HEK293 (cell line): ENCODE results near the gene NIF3L1.

Experiments
- CTCF ChIA-PET: fragments of 350-600 bp; formaldehyde crosslinking; extraction: SDS; loops from one replicate; lab custom pipeline; 2021; ENCODE audit warnings: antibody characterized with exemption; lab: Yijun Ruan, JAX
- POLR2A ChIA-PET: fragments of 300-600 bp; formaldehyde crosslinking; extraction: SDS; loops from one replicate; lab custom pipeline; 2020; ENCODE audit warnings: antibody characterized with exemption, inconsistent platforms; lab: Yijun Ruan, JAX
- H3K27ac ChIP-seq: fragments of 200-500 bp; sonication (Bioruptor generic); 2 replicates; pipeline ENCODE4 v1.5.1; 2014; ENCODE audit warnings: low read depth, low read length, control low read depth, inconsistent platforms; ENCODE audit errors: extremely low read depth
- H3K36me3 ChIP-seq, 2 experiments: fragments of 200-500 bp in 1 of 2; sonication (Bioruptor generic) in 1 of 2; 1 replicate in 1 of 2; 2 replicates in 1 of 2; pipeline ENCODE4 v1.5.1; 2014 to 2017; ENCODE audit warnings: inconsistent platforms in 2 of 2, low read length in 2 of 2; ENCODE audit not compliant: control insufficient read depth in 2 of 2, insufficient read depth in 1 of 2
- H3K4me1 ChIP-seq: fragments of 200-500 bp; sonication (Bioruptor generic); 2 replicates; pipeline ENCODE4 v1.5.1; 2014; ENCODE audit warnings: mild to moderate bottlenecking, low read length, inconsistent platforms; ENCODE audit not compliant: control insufficient read depth, insufficient read depth
- H3K4me3 ChIP-seq: 2 replicates; pipeline ENCODE4 v1.5.1; 2011; ENCODE audit warnings: low read depth, mild to moderate bottlenecking, control low read depth, low read length, moderate library complexity
- H3K9me3 ChIP-seq: fragments of 200-500 bp; sonication (Bioruptor generic); 2 replicates; pipeline ENCODE4 v1.5.1; 2014; ENCODE audit warnings: low read depth, low read length, inconsistent platforms; ENCODE audit not compliant: control insufficient read depth, insufficient read depth
- FEZF1 ChIP-seq: fragments of 450-650 bp; formaldehyde crosslinking; IDR thresholded peaks from 2 replicates; pipeline ENCODE4 v1.5.1; 2016; ENCODE audit warnings: missing biosample characterization, missing genetic modification characterization
- GFI1B ChIP-seq: fragments of 450-650 bp; formaldehyde crosslinking; IDR thresholded peaks from 2 replicates; pipeline ENCODE4 v1.5.1; 2016; ENCODE audit warnings: missing biosample characterization, missing genetic modification characterization
- IKZF3 ChIP-seq: fragments of 450-650 bp; IDR thresholded peaks from 2 replicates; pipeline ENCODE4 v1.5.0; 2018; ENCODE audit warnings: missing biosample characterization, mild to moderate bottlenecking, missing genetic modification characterization, moderate library complexity
- KLF1 ChIP-seq: fragments of 450-650 bp; formaldehyde crosslinking; IDR thresholded peaks from 2 replicates; pipeline ENCODE4 v1.5.1; 2016; ENCODE audit warnings: missing biosample characterization, missing genetic modification characterization
- KLF8 ChIP-seq: fragments of 450-650 bp; formaldehyde crosslinking; IDR thresholded peaks from 2 replicates; pipeline ENCODE4 v1.5.1; 2016; ENCODE audit warnings: missing biosample characterization, missing genetic modification characterization
- OVOL3 ChIP-seq: fragments of 450-650 bp; formaldehyde crosslinking; IDR thresholded peaks from 2 replicates; pipeline ENCODE4 v1.5.1; 2016; ENCODE audit warnings: missing biosample characterization, missing genetic modification characterization
- ZBTB17 ChIP-seq: fragments of 450-650 bp; formaldehyde crosslinking; IDR thresholded peaks from 2 replicates; pipeline ENCODE4 v1.5.1; 2016; ENCODE audit warnings: missing biosample characterization, missing genetic modification characterization
- ZBTB20 ChIP-seq: fragments of 450-650 bp; formaldehyde crosslinking; IDR thresholded peaks from 2 replicates; pipeline ENCODE4 v1.5.1; 2016; ENCODE audit warnings: missing biosample characterization, missing genetic modification characterization
- ZBTB21 ChIP-seq: fragments of 450-650 bp; formaldehyde crosslinking; IDR thresholded peaks from 2 replicates; pipeline ENCODE4 v1.5.1; 2017; ENCODE audit warnings: missing biosample characterization, missing genetic modification characterization
- ZNF121 ChIP-seq: fragments of 450-650 bp; formaldehyde crosslinking; IDR thresholded peaks from 2 replicates; pipeline ENCODE4 v1.5.1; 2016; ENCODE audit warnings: missing biosample characterization, missing genetic modification characterization
- ZNF175 ChIP-seq: fragments of 450-650 bp; formaldehyde crosslinking; IDR thresholded peaks from 2 replicates; pipeline ENCODE4 v1.5.1; 2016; ENCODE audit warnings: missing biosample characterization, missing genetic modification characterization
- ZNF19 ChIP-seq: fragments of 450-650 bp; formaldehyde crosslinking; IDR thresholded peaks from 2 replicates; pipeline ENCODE4; 2016; ENCODE audit warnings: missing biosample characterization, missing genetic modification characterization, low read depth
- ZNF24 ChIP-seq: fragments of 450-650 bp; formaldehyde crosslinking; IDR thresholded peaks from 2 replicates; pipeline ENCODE4 v1.5.1; 2016; ENCODE audit warnings: missing biosample characterization, missing genetic modification characterization
- ZNF324 ChIP-seq: fragments of 450-650 bp; formaldehyde crosslinking; IDR thresholded peaks from 2 replicates; pipeline ENCODE4 v1.5.1; 2016; ENCODE audit warnings: missing biosample characterization, missing genetic modification characterization
- ZNF335 ChIP-seq: fragments of 450-650 bp; formaldehyde crosslinking; conservative IDR thresholded peaks from 2 replicates; pipeline ENCODE4 v1.5.1; 2016; ENCODE audit warnings: missing biosample characterization, missing genetic modification characterization
- ZNF544 ChIP-seq: fragments of 450-650 bp; formaldehyde crosslinking; IDR thresholded peaks from 2 replicates; pipeline ENCODE4 v1.5.0; 2017; ENCODE audit warnings: missing biosample characterization, missing genetic modification characterization
- ZNF664 ChIP-seq: fragments of 450-650 bp; formaldehyde crosslinking; IDR thresholded peaks from 2 replicates; pipeline ENCODE4 v1.5.1; 2016; ENCODE audit warnings: missing biosample characterization, missing genetic modification characterization
- ZNF76 ChIP-seq: fragments of 450-650 bp; formaldehyde crosslinking; IDR thresholded peaks from 2 replicates; pipeline ENCODE4; 2016; ENCODE audit warnings: low read depth, missing biosample characterization, missing genetic modification characterization, borderline replicate concordance
- TF ChIP-seq, protein P1 (sequence below): fragments of 450-650 bp; formaldehyde crosslinking; IDR thresholded peaks from 2 replicates; pipeline ENCODE4 v1.5.1; 2016; ENCODE audit warnings: missing biosample characterization, missing genetic modification characterization
- TF ChIP-seq, protein P2 (sequence below): fragments of 450-650 bp; formaldehyde crosslinking; IDR thresholded peaks from 2 replicates; pipeline ENCODE4 v1.5.1; 2016; ENCODE audit warnings: missing biosample characterization, missing genetic modification characterization, low read depth
- TF ChIP-seq, protein P3 (sequence below): fragments of 450-650 bp; formaldehyde crosslinking; IDR thresholded peaks from 2 replicates; pipeline ENCODE4 v1.5.1; 2016; ENCODE audit warnings: missing biosample characterization, missing genetic modification characterization
- TF ChIP-seq, protein P4 (sequence below): fragments of 450-650 bp; formaldehyde crosslinking; IDR thresholded peaks from 2 replicates; pipeline ENCODE4 v1.5.1; 2016; ENCODE audit warnings: missing biosample characterization, missing genetic modification characterization

NIF3L1 gene

DNA sequence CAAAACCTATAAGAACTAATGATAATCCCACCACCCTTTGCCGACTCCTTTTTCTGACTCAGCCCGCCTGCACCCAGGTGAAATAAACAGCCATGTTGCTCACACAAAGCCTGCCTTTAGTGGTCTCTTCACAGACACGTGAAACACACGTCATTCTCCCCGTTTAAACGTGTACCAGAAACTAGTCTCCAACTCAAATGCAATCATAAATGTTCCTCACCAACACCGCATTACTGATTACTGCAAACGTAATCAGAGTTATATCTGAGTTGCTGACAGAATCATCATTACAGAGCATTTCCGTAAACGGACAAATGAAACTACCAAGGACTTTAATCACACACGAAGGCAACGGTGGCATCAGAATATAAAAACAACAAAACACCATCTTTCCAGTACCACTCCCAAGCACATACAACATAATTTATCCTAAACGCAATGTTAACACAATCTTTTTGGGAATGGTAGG, 26.6 kb upstream of the NIF3L1 start (continued):
- TF ChIP-seq, protein P1, sequence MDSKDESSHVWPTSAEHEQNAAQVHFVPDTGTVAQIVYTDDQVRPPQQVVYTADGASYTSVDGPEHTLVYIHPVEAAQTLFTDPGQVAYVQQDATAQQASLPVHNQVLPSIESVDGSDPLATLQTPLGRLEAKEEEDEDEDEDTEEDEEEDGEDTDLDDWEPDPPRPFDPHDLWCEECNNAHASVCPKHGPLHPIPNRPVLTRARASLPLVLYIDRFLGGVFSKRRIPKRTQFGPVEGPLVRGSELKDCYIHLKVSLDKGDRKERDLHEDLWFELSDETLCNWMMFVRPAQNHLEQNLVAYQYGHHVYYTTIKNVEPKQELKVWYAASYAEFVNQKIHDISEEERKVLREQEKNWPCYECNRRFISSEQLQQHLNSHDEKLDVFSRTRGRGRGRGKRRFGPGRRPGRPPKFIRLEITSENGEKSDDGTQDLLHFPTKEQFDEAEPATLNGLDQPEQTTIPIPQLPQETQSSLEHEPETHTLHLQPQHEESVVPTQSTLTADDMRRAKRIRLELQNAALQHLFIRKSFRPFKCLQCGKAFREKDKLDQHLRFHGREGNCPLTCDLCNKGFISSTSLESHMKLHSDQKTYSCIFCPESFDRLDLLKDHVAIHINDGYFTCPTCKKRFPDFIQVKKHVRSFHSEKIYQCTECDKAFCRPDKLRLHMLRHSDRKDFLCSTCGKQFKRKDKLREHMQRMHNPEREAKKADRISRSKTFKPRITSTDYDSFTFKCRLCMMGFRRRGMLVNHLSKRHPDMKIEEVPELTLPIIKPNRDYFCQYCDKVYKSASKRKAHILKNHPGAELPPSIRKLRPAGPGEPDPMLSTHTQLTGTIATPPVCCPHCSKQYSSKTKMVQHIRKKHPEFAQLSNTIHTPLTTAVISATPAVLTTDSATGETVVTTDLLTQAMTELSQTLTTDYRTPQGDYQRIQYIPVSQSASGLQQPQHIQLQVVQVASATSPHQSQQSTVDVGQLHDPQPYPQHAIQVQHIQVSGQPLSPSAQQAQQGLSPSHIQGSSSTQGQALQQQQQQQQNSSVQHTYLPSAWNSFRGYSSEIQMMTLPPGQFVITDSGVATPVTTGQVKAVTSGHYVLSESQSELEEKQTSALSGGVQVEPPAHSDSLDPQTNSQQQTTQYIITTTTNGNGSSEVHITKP (tag by site-specific recombination), result peak; percentile 14; the same call in 1 of the 2 replicates
- TF ChIP-seq ZNF76 (tag by site-specific recombination) (no peak), ZNF664 (tag by site-specific recombination) (no peak; the same call in 1 of the 2 replicates), ZNF19 (no peak), ZBTB21 (tag by site-specific recombination) (peak; percentile 74; the same call in 1 of the 2 replicates), FEZF1 (0 out of 2 replicates have a peak, but pooled peaks have one; percentile 26), GFI1B (tag by site-specific recombination) (peak; percentile 69), OVOL3 (tag by site-specific recombination) (peak; percentile 49; the same call in 1 of the 2 replicates), ZNF324 (tag by site-specific recombination) (0 out of 2 replicates have a peak, but pooled peaks have one; percentile 53), ZNF24 (tag by site-specific recombination) (0 out of 2 replicates have a peak, but pooled peaks have one; percentile 18), IKZF3 (tag by site-specific recombination) (no peak)

DNA sequence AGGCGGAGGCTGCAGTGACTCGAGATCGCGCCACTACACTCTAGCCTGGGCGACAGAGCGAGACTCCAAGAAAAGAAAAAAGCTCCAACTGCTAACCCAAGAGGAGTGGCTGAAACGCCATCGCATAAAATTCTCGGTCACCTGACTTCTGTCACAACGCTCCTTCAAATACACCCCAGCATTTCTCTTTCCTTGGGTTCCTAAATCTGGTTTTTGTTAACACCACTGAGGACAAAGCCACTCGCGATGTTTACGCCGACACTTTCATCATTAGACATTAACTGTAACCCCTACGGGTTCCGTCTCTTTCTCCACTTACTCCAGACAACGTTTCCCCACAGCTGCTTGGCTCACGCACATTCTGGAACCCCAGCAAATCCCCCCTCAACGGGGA, 25.4 kb upstream of the NIF3L1 start:
- peaks cover 12% of the 10 kb centered on the region; the same call in 1 of the 2 replicates for H3K4me1 ChIP-seq
- TF ChIP-seq ZNF335 (tag by site-specific recombination) (0 out of 2 replicates have a peak, but pooled peaks have one; percentile 19), ZNF544 (tag by site-specific recombination) (no peak)
- H3K36me3 ChIP-seq, result peaks cover 12 to 35% of the 10 kb centered on the region in 2 experiments
- H3K9me3 ChIP-seq, result no peaks in the 10 kb centered on the region
- H3K4me3 ChIP-seq, result peak overlapping the region; percentile 95
- CTCF ChIA-PET, result interaction anchor here (0.9 kb wide), 1 partner anchor 150 kb away, joined by 5 read pairs; no protein-coding TSS in a partner anchor
- peak overlapping the region; percentile 97 for H3K27ac ChIP-seq
- POLR2A ChIA-PET, result interaction anchor here (0.6 to 2.0 kb wide), 19 partner anchors 9 to 941 kb away, joined by 3 to 36 read pairs (median 5); partner anchors contain the start of genes BZW1, CASP10, NIF3L1 and PPIL3

DNA sequence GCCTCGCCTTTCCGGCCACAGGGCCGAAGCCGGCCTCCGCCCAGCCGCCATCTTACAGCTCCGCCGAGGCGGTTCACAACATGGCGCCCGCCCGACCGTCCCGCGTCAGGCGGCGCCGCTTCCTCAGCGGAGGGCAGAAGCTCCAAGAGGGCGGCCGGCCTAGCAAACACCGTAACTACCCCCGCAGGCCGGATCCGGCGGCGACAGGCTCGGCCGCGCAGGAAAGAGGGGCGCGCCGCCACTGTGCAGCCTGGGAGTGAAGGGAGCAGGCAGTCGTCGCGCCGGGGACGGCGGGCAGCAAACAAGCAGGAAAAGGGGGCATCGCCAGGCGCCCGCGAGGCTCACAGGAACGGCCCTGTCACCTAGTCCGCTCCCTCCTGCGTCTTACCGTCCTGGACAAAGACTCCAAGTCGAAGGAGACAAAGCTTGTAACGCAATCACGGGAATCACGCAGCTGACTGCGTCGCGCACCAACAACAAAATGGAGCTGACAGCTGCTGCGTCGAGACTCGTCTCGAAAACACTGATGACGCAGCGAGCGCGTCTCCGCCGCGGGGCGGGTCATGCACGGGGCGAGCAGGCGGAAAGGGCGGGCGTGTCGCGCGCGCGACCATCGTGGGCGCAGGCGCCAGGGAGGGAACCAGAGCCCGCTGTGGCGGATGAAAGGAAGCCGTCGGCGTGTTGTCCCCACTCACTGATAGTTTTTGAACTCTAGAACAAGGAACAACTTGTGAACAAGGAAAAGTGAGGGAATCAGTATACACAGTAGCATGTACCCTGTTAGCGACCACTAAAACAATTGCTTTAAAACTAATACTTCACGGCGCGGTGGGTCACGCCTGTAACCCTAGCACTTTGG, 24.8 kb upstream of the NIF3L1 start, which contains the start of gene CLK1:
Gene CLK1 (minus strand): TSS at position 483 of the 859 bp plus-strand sequence. CDS start 2,796 bp downstream, outside the sequence.
- ChIA-PET CTCF (interaction anchor here (0.9 kb wide), 1 partner anchor 151 kb away, joined by 5 read pairs; no protein-coding TSS in a partner anchor), POLR2A (interaction anchor here (0.6 to 2.0 kb wide), 21 partner anchors 9 to 940 kb away, joined by 3 to 36 read pairs (median 5); partner anchors contain the start of genes BZW1, CASP10, NIF3L1 and PPIL3)
- peaks cover 6 to 32% of the 10 kb centered on the region in 2 experiments for H3K36me3 ChIP-seq
- peak within 1 kb of the TSS; percentile 97 for H3K27ac ChIP-seq
- no peaks in the 10 kb centered on the region for H3K9me3 ChIP-seq
- peaks cover 12% of the 10 kb centered on the region; the same call in 1 of the 2 replicates for H3K4me1 ChIP-seq
- peak within 1 kb of the TSS; percentile 95 for H3K4me3 ChIP-seq
- TF ChIP-seq KLF8 (tag by site-specific recombination) (peak; percentile 35; the same call in 1 of the 2 replicates), ZBTB20 (tag by site-specific recombination) (peak; percentile 60), ZNF121 (tag by site-specific recombination) (no peak), ZBTB17 (peak; percentile 69), KLF1 (tag by site-specific recombination) (peak; percentile 30; the same call in 1 of the 2 replicates), ZNF175 (tag by site-specific recombination) (no peak)
- TF ChIP-seq, protein P2, sequence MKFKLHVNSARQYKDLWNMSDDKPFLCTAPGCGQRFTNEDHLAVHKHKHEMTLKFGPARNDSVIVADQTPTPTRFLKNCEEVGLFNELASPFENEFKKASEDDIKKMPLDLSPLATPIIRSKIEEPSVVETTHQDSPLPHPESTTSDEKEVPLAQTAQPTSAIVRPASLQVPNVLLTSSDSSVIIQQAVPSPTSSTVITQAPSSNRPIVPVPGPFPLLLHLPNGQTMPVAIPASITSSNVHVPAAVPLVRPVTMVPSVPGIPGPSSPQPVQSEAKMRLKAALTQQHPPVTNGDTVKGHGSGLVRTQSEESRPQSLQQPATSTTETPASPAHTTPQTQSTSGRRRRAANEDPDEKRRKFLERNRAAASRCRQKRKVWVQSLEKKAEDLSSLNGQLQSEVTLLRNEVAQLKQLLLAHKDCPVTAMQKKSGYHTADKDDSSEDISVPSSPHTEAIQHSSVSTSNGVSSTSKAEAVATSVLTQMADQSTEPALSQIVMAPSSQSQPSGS (tag by site-specific recombination), result peak; percentile 12; the same call in 1 of the 2 replicates
- TF ChIP-seq, protein P3, sequence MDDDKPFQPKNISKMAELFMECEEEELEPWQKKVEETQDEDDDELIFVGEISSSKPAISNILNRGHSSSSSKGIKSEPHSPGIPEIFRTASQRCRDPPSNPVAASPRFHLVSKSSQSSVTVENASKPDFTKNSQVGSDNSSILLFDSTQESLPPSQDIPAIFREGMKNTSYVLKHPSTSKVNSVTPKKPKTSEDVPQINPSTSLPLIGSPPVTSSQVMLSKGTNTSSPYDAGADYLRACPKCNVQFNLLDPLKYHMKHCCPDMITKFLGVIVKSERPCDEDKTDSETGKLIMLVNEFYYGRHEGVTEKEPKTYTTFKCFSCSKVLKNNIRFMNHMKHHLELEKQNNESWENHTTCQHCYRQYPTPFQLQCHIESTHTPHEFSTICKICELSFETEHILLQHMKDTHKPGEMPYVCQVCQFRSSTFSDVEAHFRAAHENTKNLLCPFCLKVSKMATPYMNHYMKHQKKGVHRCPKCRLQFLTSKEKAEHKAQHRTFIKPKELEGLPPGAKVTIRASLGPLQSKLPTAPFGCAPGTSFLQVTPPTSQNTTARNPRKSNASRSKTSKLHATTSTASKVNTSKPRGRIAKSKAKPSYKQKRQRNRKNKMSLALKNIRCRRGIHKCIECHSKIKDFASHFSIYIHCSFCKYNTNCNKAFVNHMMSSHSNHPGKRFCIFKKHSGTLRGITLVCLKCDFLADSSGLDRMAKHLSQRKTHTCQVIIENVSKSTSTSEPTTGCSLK (tag by site-specific recombination), result no peak
- TF ChIP-seq, protein P4, sequence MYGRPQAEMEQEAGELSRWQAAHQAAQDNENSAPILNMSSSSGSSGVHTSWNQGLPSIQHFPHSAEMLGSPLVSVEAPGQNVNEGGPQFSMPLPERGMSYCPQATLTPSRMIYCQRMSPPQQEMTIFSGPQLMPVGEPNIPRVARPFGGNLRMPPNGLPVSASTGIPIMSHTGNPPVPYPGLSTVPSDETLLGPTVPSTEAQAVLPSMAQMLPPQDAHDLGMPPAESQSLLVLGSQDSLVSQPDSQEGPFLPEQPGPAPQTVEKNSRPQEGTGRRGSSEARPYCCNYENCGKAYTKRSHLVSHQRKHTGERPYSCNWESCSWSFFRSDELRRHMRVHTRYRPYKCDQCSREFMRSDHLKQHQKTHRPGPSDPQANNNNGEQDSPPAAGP (tag by site-specific recombination), result peak; percentile 78; the same call in 1 of the 2 replicates
